Spleen (tissue), 7 donors: ENCODE results near the gene GMCL1.

Experiments used
- POLR2A ChIP-seq, 3 donors: fragments of 450-650 bp; IDR thresholded peaks; one replicate each; pipeline ENCODE4 v1.5.1; 2017; ENCODE audit warnings: antibody characterized with exemption in 3 of 3, mild to moderate bottlenecking in 1 of 3
- TF ChIP-seq, protein P1 (sequence below), 11 experiments: fragments of 200-600 bp in 7 of 11; fragments of 450-650 bp in 4 of 11; sonication (generic) in 4 of 11; IDR thresholded peaks in 8 of 11; conservative IDR thresholded peaks in 3 of 11; 1 replicate in 7 of 11; 2 replicates in 4 of 11; pipeline versions ENCODE4 v1.4.0 to v1.8.0; 2016 to 2021; ENCODE audit warnings: antibody characterized with exemption in 11 of 11, inconsistent platforms in 4 of 11, mild to moderate bottlenecking in 1 of 11
- donor health status: DM: no; HTN: no; CAD: no; lungs with moderate emphysema.
- donor health status: DM: no; HTN: no; CAD: no.
- donor health status: DM: no; HTN: no; CAD: no.

DNA sequence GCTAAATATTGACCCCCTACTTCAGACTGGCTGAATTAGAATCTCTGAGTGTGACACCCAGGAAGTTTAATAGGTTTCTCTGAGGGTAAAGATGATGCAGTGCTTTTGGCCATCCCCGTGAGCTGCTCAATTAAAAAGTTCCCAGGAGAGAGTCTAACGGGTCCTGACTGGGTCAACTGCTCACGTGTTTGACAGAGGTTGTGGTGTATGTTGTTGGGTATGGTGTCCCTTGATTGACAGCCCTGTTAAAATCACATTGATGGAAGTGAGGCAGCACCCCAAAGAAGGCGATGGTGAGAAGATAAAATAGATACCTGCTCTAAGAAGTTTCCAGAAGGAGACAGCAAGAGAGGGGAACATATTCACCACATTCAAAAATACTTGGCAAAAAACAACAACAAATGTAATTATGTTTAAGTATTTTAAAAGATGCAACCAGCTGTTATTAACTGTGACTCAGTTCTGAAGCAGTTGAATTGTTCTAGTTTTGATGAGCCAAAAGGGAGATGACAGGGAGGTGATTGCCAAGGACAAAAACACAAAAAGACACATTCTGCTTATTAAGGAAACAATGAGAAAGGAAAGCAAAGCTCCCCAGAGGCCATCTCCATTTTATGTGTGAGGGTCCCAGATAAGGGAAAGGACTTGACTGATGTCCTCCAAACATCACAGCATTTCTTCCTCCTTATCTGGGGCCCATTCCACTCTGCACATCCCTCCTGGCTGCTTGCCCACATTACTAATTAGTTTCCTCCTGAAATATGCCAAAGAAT is 11.5 kb upstream of the GMCL1 start:
- TF ChIP-seq, protein P1, sequence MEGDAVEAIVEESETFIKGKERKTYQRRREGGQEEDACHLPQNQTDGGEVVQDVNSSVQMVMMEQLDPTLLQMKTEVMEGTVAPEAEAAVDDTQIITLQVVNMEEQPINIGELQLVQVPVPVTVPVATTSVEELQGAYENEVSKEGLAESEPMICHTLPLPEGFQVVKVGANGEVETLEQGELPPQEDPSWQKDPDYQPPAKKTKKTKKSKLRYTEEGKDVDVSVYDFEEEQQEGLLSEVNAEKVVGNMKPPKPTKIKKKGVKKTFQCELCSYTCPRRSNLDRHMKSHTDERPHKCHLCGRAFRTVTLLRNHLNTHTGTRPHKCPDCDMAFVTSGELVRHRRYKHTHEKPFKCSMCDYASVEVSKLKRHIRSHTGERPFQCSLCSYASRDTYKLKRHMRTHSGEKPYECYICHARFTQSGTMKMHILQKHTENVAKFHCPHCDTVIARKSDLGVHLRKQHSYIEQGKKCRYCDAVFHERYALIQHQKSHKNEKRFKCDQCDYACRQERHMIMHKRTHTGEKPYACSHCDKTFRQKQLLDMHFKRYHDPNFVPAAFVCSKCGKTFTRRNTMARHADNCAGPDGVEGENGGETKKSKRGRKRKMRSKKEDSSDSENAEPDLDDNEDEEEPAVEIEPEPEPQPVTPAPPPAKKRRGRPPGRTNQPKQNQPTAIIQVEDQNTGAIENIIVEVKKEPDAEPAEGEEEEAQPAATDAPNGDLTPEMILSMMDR (IDR thresholded peaks at IDR 0.05 in 8 of 11, conservative IDR thresholded peaks at IDR 0.05 in 3 of 11): no peak
- TF ChIP-seq POLR2A (IDR thresholded peaks at IDR 0.05): no peak
